ENCODE measurements around the gene FAM110D.

Gene FAM110D

DNA sequence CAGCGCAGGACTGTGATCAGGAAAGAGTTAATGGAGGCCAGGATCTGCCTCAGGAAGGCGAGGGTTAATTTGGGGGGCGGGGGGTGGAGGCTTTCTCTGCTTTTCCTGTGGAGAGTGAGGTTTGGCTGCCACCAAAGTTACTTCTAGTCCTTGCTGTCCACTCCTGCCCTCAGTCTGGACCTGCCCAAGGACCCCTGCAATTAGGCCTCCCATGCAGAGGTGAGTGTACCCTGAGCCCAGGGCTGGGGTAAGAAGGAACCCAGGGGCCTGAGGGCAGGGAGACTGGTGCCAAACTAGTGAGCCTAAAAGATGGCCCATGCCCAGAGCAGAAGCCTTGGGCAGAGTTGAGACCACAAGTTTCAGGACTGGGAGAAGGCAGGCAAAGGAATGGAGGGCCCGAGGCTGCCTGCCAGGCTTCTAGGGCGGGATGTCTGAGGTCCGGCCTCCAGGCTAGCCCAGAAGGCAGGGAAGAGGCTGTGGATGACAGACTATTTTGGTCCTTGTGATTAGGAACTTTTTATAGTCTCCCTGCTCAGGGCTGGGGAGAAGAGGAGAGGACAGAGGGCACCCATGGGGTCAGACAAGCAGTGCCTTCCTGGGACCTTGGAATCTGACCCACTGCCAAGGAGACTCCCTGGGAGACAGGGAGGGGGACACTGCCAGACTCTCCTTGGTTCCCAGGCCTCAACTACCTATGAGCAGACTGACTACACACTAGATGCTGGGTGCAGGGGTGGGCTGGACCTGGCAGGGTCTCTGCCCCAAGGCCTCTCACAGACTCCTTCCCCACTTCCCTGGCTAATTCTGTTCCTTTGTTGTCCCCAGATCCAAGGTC is at the start of gene FAM110D:
Gene FAM110D (plus strand): TSS at position 172 of the 835 bp plus-strand sequence. CDS start 2,213 bp downstream, outside the sequence.
- Histone ChIP-seq H3K4me1 (ENCODE audit: control insufficient read depth, insufficient read depth, low read length, unreplicated experiment) (peaks cover 11% of the 10 kb centered on the region), H3K27me3 (ENCODE audit: insufficient read depth, low read length) (peaks cover 4% of the 10 kb centered on the region; the same call in 1 of the 2 replicates)

DNA sequence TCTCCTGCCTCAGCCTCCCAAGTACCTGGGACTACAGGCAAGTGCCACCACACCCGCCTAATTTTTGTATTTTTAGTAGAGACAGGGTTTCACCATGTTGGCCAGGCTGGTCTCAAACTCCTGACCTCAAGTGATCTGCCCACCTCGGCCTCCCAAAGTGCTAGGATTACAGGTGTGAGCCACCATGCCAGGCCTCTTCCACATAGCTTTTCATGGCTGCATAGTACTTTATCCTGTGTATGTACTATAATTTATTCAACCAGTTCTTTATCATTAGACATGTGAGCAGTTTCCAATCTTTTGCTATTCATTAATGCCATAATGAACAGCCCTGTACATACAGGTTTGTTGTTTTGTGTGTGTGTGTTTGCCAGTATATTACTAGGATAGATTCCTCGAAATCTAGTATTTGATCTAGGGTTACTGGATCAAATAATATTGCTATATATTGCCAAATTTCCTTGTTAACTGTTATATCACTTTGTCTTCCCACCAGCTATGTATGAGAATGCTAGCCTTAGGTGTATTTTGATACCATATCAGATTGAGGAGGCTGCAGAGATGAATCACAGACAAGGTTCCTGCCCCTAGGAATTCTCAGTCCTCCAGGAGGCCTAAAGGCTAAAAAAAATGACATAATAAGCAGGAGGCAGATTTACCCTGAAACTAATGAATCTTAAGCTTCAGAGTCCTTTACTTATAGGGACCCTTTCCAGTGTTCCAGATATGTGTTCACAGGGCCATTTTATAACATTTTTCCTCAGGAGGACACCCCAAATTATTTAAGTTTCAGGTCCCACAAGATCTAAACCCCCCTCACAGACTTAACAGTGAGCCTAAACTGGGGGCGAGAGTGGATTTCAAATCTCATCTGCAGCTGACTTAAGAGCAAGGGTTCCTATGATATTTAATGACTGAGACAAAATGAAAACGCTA is 49.4 kb upstream of the FAM110D start:
- Histone ChIP-seq H3K27ac (ENCODE audit: low read depth, low read length) (no peak overlapping the region), H3K79me2 (ENCODE audit: control insufficient read depth, insufficient read depth, low read length, unreplicated experiment) (peaks cover 7% of the 10 kb centered on the region), H3K4me3 (ENCODE audit: low read depth, low read length) (no peak overlapping the region), H2AFZ (ENCODE audit: low read length, unreplicated experiment) (no peak overlapping the region), H3K36me3 (ENCODE audit: insufficient read depth, low read length) (no peaks in the 10 kb centered on the region), H3K4me1 (ENCODE audit: control insufficient read depth, insufficient read depth, low read length, unreplicated experiment) (peaks cover 6% of the 10 kb centered on the region), H3K27me3 (ENCODE audit: insufficient read depth, low read length) (no peaks in the 10 kb centered on the region)

More for the DNA sequence above, at the start of gene FAM110D:
- Histone ChIP-seq H3K4me3 (ENCODE audit: low read depth, low read length) (no peak within 1 kb of the TSS), H2AFZ (ENCODE audit: low read length, unreplicated experiment) (no peak within 1 kb of the TSS), H3K79me2 (ENCODE audit: control insufficient read depth, insufficient read depth, low read length, unreplicated experiment) (no peaks in the 10 kb centered on the region), H3K36me3 (ENCODE audit: insufficient read depth, low read length) (no peaks in the 10 kb centered on the region), H3K27ac (ENCODE audit: low read depth, low read length) (no peak within 1 kb of the TSS)

DNA sequence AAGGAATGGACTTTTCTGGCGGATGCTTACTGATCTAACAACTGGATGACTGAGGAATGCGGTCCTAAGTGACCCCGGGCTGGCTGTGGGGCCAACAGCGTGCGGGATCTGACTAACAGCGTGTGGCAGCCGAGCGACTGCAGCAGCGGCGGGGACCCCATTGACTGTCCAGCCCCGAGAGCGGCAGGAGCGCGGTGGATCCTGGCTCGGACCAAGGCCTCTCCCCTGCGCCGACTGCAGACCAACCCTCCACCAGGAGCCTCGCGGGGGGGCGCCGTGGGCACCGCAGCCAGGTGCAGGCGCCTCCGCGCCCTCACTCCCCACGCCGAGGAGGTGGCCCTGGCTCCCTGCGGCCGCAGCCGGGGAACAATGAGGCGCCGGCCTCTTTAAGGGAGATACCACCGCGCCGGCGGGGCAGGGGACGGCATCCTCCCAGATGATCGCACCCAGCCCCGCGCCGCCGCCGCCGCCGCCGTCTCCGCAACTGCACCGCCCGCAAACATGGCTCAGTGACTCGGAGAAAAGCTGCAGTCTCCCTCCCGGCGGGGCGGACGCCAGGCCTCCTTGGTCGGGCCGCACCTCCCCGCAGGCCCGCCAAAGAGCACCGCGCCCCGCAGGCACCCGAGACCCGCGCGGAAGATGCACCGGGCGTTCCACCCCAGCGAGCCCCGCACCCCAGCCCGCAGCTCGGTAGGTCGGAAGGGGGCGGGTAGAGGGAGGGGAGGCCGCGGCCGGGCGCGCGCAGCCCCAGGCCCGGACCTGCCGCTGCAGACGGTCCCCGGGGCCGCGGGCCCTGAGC is 47.9 kb upstream of the FAM110D start:
- Histone ChIP-seq H3K4me1 (ENCODE audit: control insufficient read depth, insufficient read depth, low read length, unreplicated experiment) (peaks cover 6% of the 10 kb centered on the region), H3K4me3 (ENCODE audit: low read depth, low read length) (peak overlapping the region; percentile 90), H3K27me3 (ENCODE audit: insufficient read depth, low read length) (no peaks in the 10 kb centered on the region), H2AFZ (ENCODE audit: low read length, unreplicated experiment) (peak overlapping the region; percentile 94), H3K27ac (ENCODE audit: low read depth, low read length) (peak overlapping the region; percentile 23; the same call in 1 of the 2 replicates), H3K79me2 (ENCODE audit: control insufficient read depth, insufficient read depth, low read length, unreplicated experiment) (peaks cover 7% of the 10 kb centered on the region), H3K36me3 (ENCODE audit: insufficient read depth, low read length) (no peaks in the 10 kb centered on the region)

DNA sequence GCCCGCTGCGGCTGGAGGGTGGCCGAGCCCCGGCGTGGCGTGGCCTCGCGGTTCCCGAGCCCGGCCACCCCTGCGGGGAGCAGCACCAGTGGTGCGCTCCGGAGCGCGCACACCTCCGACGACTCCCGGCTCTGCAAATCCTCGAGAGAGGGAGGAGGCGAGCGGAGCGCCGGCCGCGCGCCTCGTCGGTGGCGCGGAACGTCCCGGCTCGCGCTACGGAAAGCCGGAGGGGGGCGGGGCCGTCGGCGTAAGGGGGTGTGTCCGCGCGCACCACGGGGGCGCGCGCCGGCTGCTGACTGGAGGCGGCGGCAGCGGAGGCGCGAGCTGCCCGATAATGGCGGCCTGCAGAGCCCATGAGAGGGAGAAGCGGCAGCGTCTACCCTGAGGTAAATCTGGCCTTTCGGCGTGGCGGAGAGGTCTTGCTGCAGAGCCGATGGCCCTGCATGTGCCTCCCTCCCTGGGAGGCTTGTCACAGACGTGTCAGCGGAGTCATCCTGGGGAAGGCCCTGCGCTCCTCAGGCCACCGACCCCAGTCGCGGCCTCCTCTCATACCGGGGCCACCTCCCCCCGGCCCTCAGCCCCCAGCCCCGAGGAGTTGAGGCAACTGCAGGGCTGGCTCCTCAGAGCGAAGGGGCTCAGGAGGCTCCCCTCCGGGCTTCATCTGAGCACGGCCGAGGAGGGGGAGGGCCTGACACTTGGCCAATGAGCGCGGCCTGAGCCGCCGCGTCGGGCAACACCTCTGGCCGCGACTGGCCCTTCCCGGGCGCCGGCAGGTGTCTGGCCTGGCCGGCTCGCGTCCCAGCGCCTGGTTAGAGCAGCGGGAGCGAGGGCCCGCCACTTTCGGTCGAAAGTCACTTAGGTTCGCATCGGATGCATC is 47.1 kb upstream of the FAM110D start, which contains the start of gene PDIK1L:
Gene PDIK1L (plus strand): TSS at position 295 of the 877 bp plus-strand sequence. CDS start 2,485 bp downstream, outside the sequence.
- peak within 1 kb of the TSS; percentile 23; the same call in 1 of the 2 replicates for H3K27ac ChIP-seq (ENCODE audit: low read depth, low read length)
- no peaks in the 10 kb centered on the region for H3K27me3 ChIP-seq (ENCODE audit: insufficient read depth, low read length)
- H3K36me3 ChIP-seq (ENCODE audit: insufficient read depth, low read length): no peaks in the 10 kb centered on the region
- peak within 1 kb of the TSS; percentile 95 for H2AFZ ChIP-seq (ENCODE audit: low read length, unreplicated experiment)
- H3K79me2 ChIP-seq (ENCODE audit: control insufficient read depth, insufficient read depth, low read length, unreplicated experiment): peaks cover 7% of the 10 kb centered on the region
- H3K4me1 ChIP-seq (ENCODE audit: control insufficient read depth, insufficient read depth, low read length, unreplicated experiment): peaks cover 6% of the 10 kb centered on the region
- peak within 1 kb of the TSS; percentile 90 for H3K4me3 ChIP-seq (ENCODE audit: low read depth, low read length)

DNA sequence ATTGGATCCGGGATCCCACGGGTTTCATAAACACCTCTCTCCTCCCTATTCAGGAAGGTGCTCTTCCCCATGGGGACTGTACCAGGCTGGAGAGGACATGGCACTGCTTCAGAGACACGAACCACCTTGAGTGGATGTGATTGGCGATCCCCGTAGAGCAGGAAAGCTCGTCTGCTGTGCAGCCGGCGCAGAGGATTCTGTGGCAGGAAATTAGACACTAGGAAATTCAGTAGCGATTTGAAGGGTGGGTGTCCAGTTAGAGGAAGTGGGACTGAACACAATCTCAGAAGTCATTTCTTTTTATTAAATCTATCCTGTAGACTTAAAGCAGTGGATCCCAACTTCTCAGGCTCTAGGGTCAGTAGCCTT is 46.5 kb upstream of the FAM110D start:
- Histone ChIP-seq H2AFZ (ENCODE audit: low read length, unreplicated experiment) (peak overlapping the region; percentile 95), H3K27me3 (ENCODE audit: insufficient read depth, low read length) (no peaks in the 10 kb centered on the region), H3K4me1 (ENCODE audit: control insufficient read depth, insufficient read depth, low read length, unreplicated experiment) (peaks cover 6% of the 10 kb centered on the region), H3K4me3 (ENCODE audit: low read depth, low read length) (peak overlapping the region; percentile 90), H3K27ac (ENCODE audit: low read depth, low read length) (no peak overlapping the region), H3K79me2 (ENCODE audit: control insufficient read depth, insufficient read depth, low read length, unreplicated experiment) (peaks cover 7% of the 10 kb centered on the region), H3K36me3 (ENCODE audit: insufficient read depth, low read length) (no peaks in the 10 kb centered on the region)

DNA sequence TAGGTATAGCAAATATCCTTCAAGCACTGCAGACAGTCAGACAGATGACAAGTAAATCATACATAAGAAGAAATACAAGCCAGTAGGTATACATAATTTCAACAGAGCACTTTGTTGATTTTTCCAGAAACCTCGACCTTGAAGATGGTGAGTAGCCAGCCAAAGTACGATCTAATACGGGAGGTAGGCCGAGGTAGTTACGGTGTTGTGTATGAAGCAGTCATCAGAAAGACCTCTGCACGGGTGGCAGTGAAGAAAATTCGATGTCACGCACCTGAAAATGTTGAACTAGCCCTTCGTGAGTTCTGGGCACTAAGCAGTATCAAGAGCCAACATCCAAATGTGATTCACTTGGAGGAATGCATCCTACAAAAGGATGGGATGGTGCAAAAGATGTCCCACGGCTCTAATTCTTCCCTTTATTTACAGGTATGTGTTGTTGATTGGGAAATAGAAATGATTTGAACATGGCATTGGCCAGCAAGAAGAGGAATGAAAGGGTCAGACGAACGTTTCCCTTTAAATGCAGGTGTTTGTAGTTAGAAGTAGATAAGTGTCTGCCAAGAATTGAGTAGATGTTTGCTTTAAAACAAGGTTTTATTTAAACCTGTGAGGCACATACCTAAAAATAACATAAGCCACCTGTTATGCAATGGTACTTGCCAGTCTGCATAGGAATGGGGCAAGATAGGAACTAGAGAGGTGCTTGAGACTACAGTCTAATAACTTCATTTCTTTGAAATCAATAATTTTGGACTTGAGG is 44.5 kb upstream of the FAM110D start:
- H3K79me2 ChIP-seq (ENCODE audit: control insufficient read depth, insufficient read depth, low read length, unreplicated experiment): peaks cover 7% of the 10 kb centered on the region
- H3K4me3 ChIP-seq (ENCODE audit: low read depth, low read length): no peak overlapping the region

DNA sequence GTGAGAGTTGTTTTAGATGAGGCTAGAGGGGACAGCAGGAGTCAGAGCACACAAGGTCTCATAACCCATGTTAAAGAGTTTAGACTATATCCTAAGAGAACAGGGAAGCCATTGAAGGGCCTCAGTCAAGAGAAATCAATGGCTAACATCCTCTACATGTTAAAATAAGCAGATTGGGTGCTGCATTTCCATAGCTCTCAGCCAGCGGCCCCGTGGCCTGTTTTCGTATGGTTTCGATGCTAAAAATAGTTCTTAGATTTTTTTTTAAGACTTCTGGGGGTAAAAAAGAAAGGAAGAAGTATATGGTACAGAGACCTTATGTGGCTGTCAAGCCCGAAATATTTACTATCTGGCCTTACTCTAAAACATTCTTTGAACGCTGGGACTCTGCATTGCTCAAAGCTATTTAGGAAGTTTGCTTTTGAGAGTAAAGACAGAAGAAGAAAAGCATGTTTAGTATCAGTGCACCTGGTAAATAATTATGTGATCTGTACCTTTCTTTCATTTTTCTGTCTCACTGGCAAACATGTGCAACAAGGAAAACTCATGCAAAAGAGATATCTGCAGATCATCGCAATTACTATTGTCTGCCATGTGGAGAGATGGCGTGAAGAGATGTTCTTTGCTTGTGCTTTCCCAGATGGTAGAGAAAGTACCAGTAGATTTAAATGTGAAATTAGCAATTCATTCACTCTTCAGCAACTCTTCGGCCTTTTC is 38.8 kb upstream of the FAM110D start:
- Histone ChIP-seq H3K36me3 (ENCODE audit: insufficient read depth, low read length) (no peaks in the 10 kb centered on the region), H3K4me3 (ENCODE audit: low read depth, low read length) (no peak overlapping the region), H2AFZ (ENCODE audit: low read length, unreplicated experiment) (no peak overlapping the region), H3K4me1 (ENCODE audit: control insufficient read depth, insufficient read depth, low read length, unreplicated experiment) (peaks cover 23% of the 10 kb centered on the region), H3K79me2 (ENCODE audit: control insufficient read depth, insufficient read depth, low read length, unreplicated experiment) (no peaks in the 10 kb centered on the region), H3K27me3 (ENCODE audit: insufficient read depth, low read length) (no peaks in the 10 kb centered on the region), H3K27ac (ENCODE audit: low read depth, low read length) (no peak overlapping the region)

More for the DNA sequence above, 44.5 kb upstream of the FAM110D start:
- peaks cover 6% of the 10 kb centered on the region for H3K4me1 ChIP-seq (ENCODE audit: control insufficient read depth, insufficient read depth, low read length, unreplicated experiment)
- H2AFZ ChIP-seq (ENCODE audit: low read length, unreplicated experiment): no peak overlapping the region
- no peak overlapping the region for H3K27ac ChIP-seq (ENCODE audit: low read depth, low read length)
- H3K36me3 ChIP-seq (ENCODE audit: insufficient read depth, low read length): no peaks in the 10 kb centered on the region
- H3K27me3 ChIP-seq (ENCODE audit: insufficient read depth, low read length): no peaks in the 10 kb centered on the region

DNA sequence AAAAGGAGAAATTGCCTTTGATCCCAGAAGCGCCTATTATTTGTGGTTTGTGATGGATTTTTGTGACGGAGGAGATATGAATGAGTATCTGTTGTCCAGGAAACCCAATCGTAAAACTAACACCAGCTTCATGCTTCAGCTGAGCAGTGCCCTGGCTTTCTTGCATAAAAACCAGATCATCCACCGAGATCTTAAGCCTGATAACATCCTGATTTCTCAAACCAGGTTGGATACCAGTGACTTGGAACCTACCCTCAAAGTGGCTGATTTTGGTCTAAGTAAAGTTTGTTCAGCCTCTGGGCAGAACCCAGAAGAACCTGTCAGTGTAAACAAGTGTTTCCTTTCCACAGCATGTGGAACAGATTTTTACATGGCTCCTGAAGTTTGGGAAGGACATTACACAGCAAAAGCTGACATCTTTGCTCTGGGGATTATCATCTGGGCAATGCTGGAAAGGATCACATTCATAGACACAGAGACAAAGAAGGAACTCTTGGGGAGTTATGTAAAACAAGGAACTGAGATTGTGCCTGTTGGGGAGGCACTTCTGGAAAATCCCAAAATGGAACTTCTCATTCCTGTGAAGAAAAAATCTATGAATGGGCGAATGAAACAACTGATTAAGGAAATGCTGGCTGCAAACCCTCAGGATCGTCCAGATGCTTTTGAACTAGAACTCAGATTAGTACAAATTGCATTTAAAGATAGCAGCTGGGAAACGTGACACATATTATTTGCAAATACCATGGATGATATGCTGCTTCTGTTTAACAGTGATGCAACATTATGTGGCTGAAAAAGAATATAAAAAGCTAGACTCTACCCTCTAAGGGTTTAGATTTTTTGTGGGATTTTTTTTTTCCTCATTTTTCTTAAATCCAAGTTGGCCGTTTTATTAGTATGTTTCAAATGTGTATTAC is 36.8 kb upstream of the FAM110D start:
- Histone ChIP-seq H3K79me2 (ENCODE audit: control insufficient read depth, insufficient read depth, low read length, unreplicated experiment) (no peaks in the 10 kb centered on the region), H3K4me3 (ENCODE audit: low read depth, low read length) (no peak overlapping the region), H3K27me3 (ENCODE audit: insufficient read depth, low read length) (no peaks in the 10 kb centered on the region), H2AFZ (ENCODE audit: low read length, unreplicated experiment) (no peak overlapping the region), H3K4me1 (ENCODE audit: control insufficient read depth, insufficient read depth, low read length, unreplicated experiment) (peaks cover 23% of the 10 kb centered on the region), H3K27ac (ENCODE audit: low read depth, low read length) (peak overlapping the region; percentile 60; the same call in 1 of the 2 replicates), H3K36me3 (ENCODE audit: insufficient read depth, low read length) (no peaks in the 10 kb centered on the region)
